IMR-90 (cell line): Measurements from ENCODE around the gene ARHGAP23.
"Not testable (repeated sequence)": the region's sequence is repeated elsewhere in the genome, so short reads cannot be mapped to it uniquely, and the experiment has no call there.

ENCODE experiments used
- CEBPB ChIP-seq: IDR thresholded peaks from 2 replicates; pipeline ENCODE4 v1.6.1; 2012; ENCODE audit warnings: low read depth, low read length, improper control_type of control experiment
- CHD1 ChIP-seq: IDR thresholded peaks from 2 replicates; pipeline ENCODE4 v1.6.1; 2012; ENCODE audit warnings: low read depth, low read length, improper control_type of control experiment
- CTCF ChIP-seq: conservative IDR thresholded peaks from 2 replicates; pipeline ENCODE4 v1.5.1; 2012; ENCODE audit warnings: mild to moderate bottlenecking, low read depth, low read length, improper control_type of control experiment
- POLR2A ChIP-seq: IDR thresholded peaks from 2 replicates; pipeline ENCODE4 v1.6.1; 2012; ENCODE audit warnings: mild to moderate bottlenecking, low read depth, low read length

- not testable (repeated sequence) for TF ChIP-seq CTCF, CEBPB, POLR2A, CHD1
Measured at GRCh38 chr17:38489774-38490173, 61.5 kb downstream of the ARHGAP23 start.
